SU-DHL-6 (cell line): ENCODE measurements around the gene DHFR2.

Experiments used
- CTCF ChIP-seq: fragments of 200-600 bp; sonication (generic); IDR thresholded peaks from one replicate; pipeline ENCODE4 v1.5.1; 2017; ENCODE audit warnings: antibody characterized with exemption, mild to moderate bottlenecking, low read length, moderate library complexity; ENCODE audit not compliant: insufficient read depth, poor library complexity, severe bottlenecking
- EZH2phosphoT487 ChIP-seq: fragments of 200-600 bp; sonication (generic), shearing (Covaris generic); conservative IDR thresholded peaks from 2 replicates; pipeline ENCODE4 v1.6.1; 2018; ENCODE audit warnings: mild to moderate bottlenecking, antibody characterized with exemption, low read length, moderate library complexity, mixed read lengths

- no peak for TF ChIP-seq CTCF
- no peak for TF ChIP-seq EZH2phosphoT487
Observed at GRCh38 chr3:94043285-94043684, 19.4 kb downstream of the DHFR2 start.
